H9 (cell line): Measurements from ENCODE around the gene MAGI1. TPM values are rescaled to one million over a fixed set of nuclear protein-coding genes. Genes with fewer than 3 reads are reported as not detected.
A peak's percentile ranks its signal among the peaks of the same experiment; 100 is the strongest.

Source experiments
- DNase-seq: peaks from one replicate; pipeline ENCODE4 v3.0.0-alpha.2; 2017
- H2AFZ ChIP-seq: one replicate; pipeline ENCODE4 v1.6.1; 2013; ENCODE audit warnings: mild to moderate bottlenecking, low read length, control low read depth, moderate library complexity
- H2AK5ac ChIP-seq: 2 replicates; pipeline ENCODE4 v1.6.1; 2013; ENCODE audit warnings: low read length, control low read depth, mixed read lengths; ENCODE audit not compliant: insufficient read length
- H2BK120ac ChIP-seq: one replicate; pipeline ENCODE4 v1.6.1; 2013; ENCODE audit warnings: low read depth, mild to moderate bottlenecking, low read length, control low read depth, inconsistent platforms; ENCODE audit not compliant: poor library complexity, severe bottlenecking
- H2BK12ac ChIP-seq: 2 replicates; pipeline ENCODE4 v1.6.1; 2013; ENCODE audit warnings: low read length, control low read depth, mixed read lengths, low read depth; ENCODE audit not compliant: insufficient read length
- H2BK15ac ChIP-seq: 2 replicates; pipeline ENCODE4 v1.6.1; 2013; ENCODE audit warnings: low read depth, low read length, control low read depth
- H2BK20ac ChIP-seq: one replicate; pipeline ENCODE4 v1.6.1; 2013; ENCODE audit warnings: low read depth, mild to moderate bottlenecking, low read length, control low read depth, inconsistent platforms; ENCODE audit not compliant: poor library complexity, severe bottlenecking
- H2BK5ac ChIP-seq: 2 replicates; pipeline ENCODE4 v1.6.1; 2013; ENCODE audit warnings: low read length, control low read depth, mixed read lengths; ENCODE audit not compliant: insufficient read length
- H3K14ac ChIP-seq: 2 replicates; pipeline ENCODE4 v1.6.1; 2013; ENCODE audit warnings: low read length, control low read depth; ENCODE audit not compliant: insufficient read depth
- H3K18ac ChIP-seq: 2 replicates; pipeline ENCODE4 v1.6.1; 2013; ENCODE audit warnings: low read depth, mild to moderate bottlenecking, mixed read lengths, low read length, control low read depth; ENCODE audit not compliant: insufficient read length
- H3K23ac ChIP-seq: 2 replicates; pipeline ENCODE4 v1.6.1; 2013; ENCODE audit warnings: low read length, control low read depth, mixed read lengths, low read depth; ENCODE audit not compliant: insufficient read length
- H3K23me2 ChIP-seq: 2 replicates; pipeline ENCODE4 v1.6.1; 2013; ENCODE audit warnings: low read depth, mild to moderate bottlenecking, mixed read lengths, low read length, control low read depth; ENCODE audit not compliant: insufficient read length, poor library complexity, severe bottlenecking
- H3K27ac ChIP-seq: 2 replicates; pipeline ENCODE4 v1.5.1; 2013; ENCODE audit warnings: low read length, control low read depth, mixed read lengths, low read depth; ENCODE audit not compliant: insufficient read length
- H3K27me3 ChIP-seq: 2 replicates; pipeline ENCODE4 v1.6.1; 2013; ENCODE audit warnings: low read length, control low read depth, inconsistent platforms; ENCODE audit not compliant: insufficient read depth
- H3K4ac ChIP-seq: 2 replicates; pipeline ENCODE4 v1.6.1; 2013; ENCODE audit warnings: low read depth, mild to moderate bottlenecking, control low read depth, inconsistent platforms, low read length, moderate library complexity
- H3K4me1 ChIP-seq: 2 replicates; pipeline ENCODE4 v1.6.1; 2013; ENCODE audit warnings: low read length, control low read depth, inconsistent platforms; ENCODE audit not compliant: insufficient read depth
- H3K4me2 ChIP-seq: 2 replicates; pipeline ENCODE4 v1.6.1; 2013; ENCODE audit warnings: low read length, control low read depth, mixed read lengths; ENCODE audit not compliant: insufficient read length, insufficient read depth
- H3K56ac ChIP-seq: 2 replicates; pipeline ENCODE4 v1.6.1; 2013; ENCODE audit warnings: low read depth, mild to moderate bottlenecking, mixed read lengths, low read length, control low read depth; ENCODE audit not compliant: insufficient read length
- H3K79me1 ChIP-seq: 2 replicates; pipeline ENCODE4 v1.6.1; 2013; ENCODE audit warnings: low read depth, mild to moderate bottlenecking, moderate library complexity, low read length, control low read depth, inconsistent platforms; ENCODE audit not compliant: insufficient read depth, poor library complexity, severe bottlenecking
- H3K79me2 ChIP-seq: 2 replicates; pipeline ENCODE4 v1.6.1; 2013; ENCODE audit warnings: low read length, control low read depth, inconsistent platforms; ENCODE audit not compliant: insufficient read depth
- H3K9ac ChIP-seq: 2 replicates; pipeline ENCODE4 v1.6.1; 2013; ENCODE audit warnings: low read length, control low read depth, mixed read lengths; ENCODE audit not compliant: insufficient read length; ENCODE audit errors: extremely low read depth
- H3K9me3 ChIP-seq: one replicate; pipeline ENCODE4 v1.6.1; 2013; ENCODE audit warnings: low read depth, low read length, inconsistent platforms; ENCODE audit not compliant: control insufficient read depth
- H3T11ph ChIP-seq: one replicate; pipeline ENCODE4 v1.6.1; 2013; ENCODE audit warnings: mild to moderate bottlenecking, low read length, control low read depth, inconsistent platforms
- H4K20me1 ChIP-seq: one replicate; pipeline ENCODE4 v1.6.1; 2013; ENCODE audit not compliant: control insufficient read depth, insufficient read length, insufficient read depth
- H4K5ac ChIP-seq: 2 replicates; pipeline ENCODE4 v1.6.1; 2013; ENCODE audit warnings: low read depth, mild to moderate bottlenecking, mixed read lengths, low read length, control low read depth; ENCODE audit not compliant: insufficient read length
- H4K8ac ChIP-seq: replicated peaks from 2 replicates; pipeline ENCODE4 v1.6.1; 2013; ENCODE audit warnings: low read length, control low read depth, mixed read lengths, low read depth; ENCODE audit not compliant: insufficient read length
- H4K91ac ChIP-seq: 2 replicates; pipeline ENCODE4 v1.6.1; 2013; ENCODE audit warnings: low read depth, mild to moderate bottlenecking, moderate library complexity, mixed read lengths, low read length, control low read depth; ENCODE audit not compliant: insufficient read length
- H3K27ac Mint-ChIP-seq, 3 experiments: 2 replicates in 2 of 3; 3 replicates in 1 of 3; pipeline ENCODE4 v1.8.0; 2020 to 2021; ENCODE audit warnings: mixed read lengths in 3 of 3, mild to moderate bottlenecking in 1 of 3, moderate library complexity in 1 of 3
- H3K27me3 Mint-ChIP-seq: 2 replicates; pipeline ENCODE4 v1.8.0; 2021; ENCODE audit warnings: low read depth, mild to moderate bottlenecking, moderate library complexity, mixed read lengths
- H3K36me3 Mint-ChIP-seq, 3 experiments: 2 replicates in 2 of 3; 3 replicates in 1 of 3; pipeline ENCODE4 v1.8.0; 2020 to 2021; ENCODE audit warnings: low read depth in 3 of 3, mixed read lengths in 3 of 3; ENCODE audit not compliant: insufficient read depth in 1 of 3
- H3K4me1 Mint-ChIP-seq, 2 experiments: 2 replicates each; pipeline ENCODE4 v1.8.0; 2020; ENCODE audit warnings: mixed read lengths in 2 of 2
- H3K4me3 Mint-ChIP-seq, 2 experiments: 2 replicates in 1 of 2; 3 replicates in 1 of 2; pipeline ENCODE4 v1.8.0; 2020 to 2021; ENCODE audit warnings: mild to moderate bottlenecking in 2 of 2, mixed read lengths in 2 of 2, moderate library complexity in 1 of 2
- H3K9me3 Mint-ChIP-seq, 2 experiments: 2 replicates in 1 of 2; 3 replicates in 1 of 2; pipeline ENCODE4 v1.8.0; 2020; ENCODE audit warnings: mild to moderate bottlenecking in 2 of 2, mixed read lengths in 2 of 2, moderate library complexity in 1 of 2
- WGBS: extraction: QIAGEN DNeasy Blood & Tissue Kit; methylation state at CpG from one replicate; pipeline ENCODE4 v1.1.7; 2013; ENCODE audit warnings: missing lambda C conversion rate, low lambda C conversion rate, mixed read lengths; ENCODE audit not compliant: insufficient read length; ENCODE audit errors: extremely low coverage; 5-methylcytosine and 5-hydroxymethylcytosine counted together
- total RNA-seq: library from RNA; stranded (reverse); gene quantifications from 2 replicates; pipeline ENCODE4 v1.2.1, GENCODE V29; 2021
- TF ChIP-seq, protein P1 (sequence below): fragments of 200-600 bp; sonication (generic); conservative IDR thresholded peaks from 3 replicates; pipeline ENCODE4 v1.8.0; 2021; ENCODE audit warnings: antibody characterized with exemption, mild to moderate bottlenecking

The MAGI1 gene
- total RNA-seq, 1 experiment from 2014 or later = 65.7 TPM

GRCh38 chr3:65963787-65964677 lies 74.7 kb downstream of the MAGI1 start:
- Histone ChIP-seq H2AK5ac (no peak overlapping the region), H3K18ac (peak overlapping the region; percentile 31), H2BK15ac (no peak overlapping the region), H2BK12ac (peak overlapping the region; percentile 45), H3K4me1 (peaks cover 4% of the 10 kb centered on the region; the same call in 1 of the 2 replicates), H4K5ac (no peak overlapping the region), H3K79me1 (peaks cover 3% of the 10 kb centered on the region), H3K9me3 (no peaks in the 10 kb centered on the region), H4K8ac (no peak overlapping the region), H3K14ac (peak overlapping the region; percentile 75; the same call in 1 of the 2 replicates), H3K4me2 (no peak overlapping the region), H3K79me2 (peaks cover 9% of the 10 kb centered on the region; the same call in 1 of the 2 replicates), H2AFZ (no peak overlapping the region), H2BK120ac (no peak overlapping the region), H3K23ac (no peak overlapping the region), H3K27me3 (no peaks in the 10 kb centered on the region), H3T11ph (no peak overlapping the region), H2BK5ac (no peak overlapping the region), H3K27ac (peak overlapping the region; percentile 49), H3K9ac (no peak overlapping the region), H3K56ac (no peak overlapping the region), H4K20me1 (no peaks in the 10 kb centered on the region), H2BK20ac (no peak overlapping the region), H3K4ac (no peak overlapping the region), H3K23me2 (no peaks in the 10 kb centered on the region), H4K91ac (no peak overlapping the region)
- no CpG with 5 or more reads among the region's 5 CpGs for WGBS
- DNase-seq = no peak
- Mint-ChIP-seq H3K27me3 (no peaks in the 10 kb centered on the region), H3K4me3 (peak overlapping the region in 1 of 2 experiments; percentile 6; a peak in 1 of 5 replicates), H3K4me1 (peaks cover 24 to 34% of the 10 kb centered on the region in 2 experiments), H3K9me3 (no peaks in the 10 kb centered on the region), H3K36me3 (peaks cover 0 to 8% (median 0%) of the 10 kb centered on the region in 3 experiments; a peak in 1 of 7 replicates), H3K27ac (peak overlapping the region; percentile 14 to 94 (median 64); a peak in 5 of 7 replicates)
- TF ChIP-seq, protein P1, sequence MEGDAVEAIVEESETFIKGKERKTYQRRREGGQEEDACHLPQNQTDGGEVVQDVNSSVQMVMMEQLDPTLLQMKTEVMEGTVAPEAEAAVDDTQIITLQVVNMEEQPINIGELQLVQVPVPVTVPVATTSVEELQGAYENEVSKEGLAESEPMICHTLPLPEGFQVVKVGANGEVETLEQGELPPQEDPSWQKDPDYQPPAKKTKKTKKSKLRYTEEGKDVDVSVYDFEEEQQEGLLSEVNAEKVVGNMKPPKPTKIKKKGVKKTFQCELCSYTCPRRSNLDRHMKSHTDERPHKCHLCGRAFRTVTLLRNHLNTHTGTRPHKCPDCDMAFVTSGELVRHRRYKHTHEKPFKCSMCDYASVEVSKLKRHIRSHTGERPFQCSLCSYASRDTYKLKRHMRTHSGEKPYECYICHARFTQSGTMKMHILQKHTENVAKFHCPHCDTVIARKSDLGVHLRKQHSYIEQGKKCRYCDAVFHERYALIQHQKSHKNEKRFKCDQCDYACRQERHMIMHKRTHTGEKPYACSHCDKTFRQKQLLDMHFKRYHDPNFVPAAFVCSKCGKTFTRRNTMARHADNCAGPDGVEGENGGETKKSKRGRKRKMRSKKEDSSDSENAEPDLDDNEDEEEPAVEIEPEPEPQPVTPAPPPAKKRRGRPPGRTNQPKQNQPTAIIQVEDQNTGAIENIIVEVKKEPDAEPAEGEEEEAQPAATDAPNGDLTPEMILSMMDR = no peak
